Measurements from ENCODE around the gene ZMYM3.
"Not testable (repeated sequence)": the region's sequence is repeated elsewhere in the genome, so short reads cannot be mapped to it uniquely, and the experiment has no call there.

Gene ZMYM3

DNA sequence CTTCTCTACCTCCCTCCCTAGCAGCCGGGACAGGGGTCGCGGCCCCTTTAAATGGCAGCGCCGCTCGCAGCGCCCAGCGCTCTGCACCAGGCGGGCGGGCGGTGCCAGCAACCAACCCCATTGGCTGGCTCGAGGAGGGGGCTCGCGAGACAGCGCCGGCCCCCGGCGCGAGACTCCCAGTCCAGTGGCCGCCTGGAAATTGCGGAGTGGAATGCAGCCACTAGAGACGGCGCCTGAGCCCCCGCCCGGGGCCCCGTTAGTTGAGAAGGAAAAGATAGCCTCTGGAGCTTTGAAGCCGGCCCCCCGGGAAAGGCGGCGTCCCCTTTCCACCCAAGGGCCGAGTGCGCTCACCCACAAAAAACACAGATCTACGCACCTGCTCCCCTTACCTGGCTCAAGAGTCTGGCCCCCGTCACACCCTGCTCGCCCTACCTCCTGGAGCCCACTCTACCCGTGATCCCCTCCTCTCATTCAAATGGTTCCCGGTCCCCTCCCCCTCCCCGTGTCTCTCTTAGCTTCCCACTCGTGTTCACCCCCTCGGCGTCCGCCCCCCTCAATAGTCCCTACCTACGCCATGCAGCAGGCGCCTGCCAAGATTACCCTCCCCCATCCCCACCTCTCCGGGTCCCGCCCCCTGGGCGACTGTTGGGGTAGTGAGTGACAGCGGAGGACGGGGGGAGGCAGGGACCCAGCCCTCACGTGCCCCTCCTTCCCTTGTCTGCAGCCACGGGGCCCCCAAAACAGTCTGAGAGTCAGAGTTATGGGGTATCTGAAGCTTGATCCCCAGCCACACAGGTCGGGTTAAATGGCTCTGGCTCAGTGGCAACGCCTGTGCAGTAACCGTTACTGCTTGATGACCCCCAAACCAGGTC, at the start of gene ZMYM3:
TSS of gene ZMYM3 (minus strand) at position 49 of the 872 bp plus-strand sequence. CDS start 885 bp downstream, outside the sequence.
- peak within 1 kb of the TSS; percentile 82 for H3K4me3 ChIP-seq (ENCODE audit: low read length)
- TF ChIP-seq, protein P1, sequence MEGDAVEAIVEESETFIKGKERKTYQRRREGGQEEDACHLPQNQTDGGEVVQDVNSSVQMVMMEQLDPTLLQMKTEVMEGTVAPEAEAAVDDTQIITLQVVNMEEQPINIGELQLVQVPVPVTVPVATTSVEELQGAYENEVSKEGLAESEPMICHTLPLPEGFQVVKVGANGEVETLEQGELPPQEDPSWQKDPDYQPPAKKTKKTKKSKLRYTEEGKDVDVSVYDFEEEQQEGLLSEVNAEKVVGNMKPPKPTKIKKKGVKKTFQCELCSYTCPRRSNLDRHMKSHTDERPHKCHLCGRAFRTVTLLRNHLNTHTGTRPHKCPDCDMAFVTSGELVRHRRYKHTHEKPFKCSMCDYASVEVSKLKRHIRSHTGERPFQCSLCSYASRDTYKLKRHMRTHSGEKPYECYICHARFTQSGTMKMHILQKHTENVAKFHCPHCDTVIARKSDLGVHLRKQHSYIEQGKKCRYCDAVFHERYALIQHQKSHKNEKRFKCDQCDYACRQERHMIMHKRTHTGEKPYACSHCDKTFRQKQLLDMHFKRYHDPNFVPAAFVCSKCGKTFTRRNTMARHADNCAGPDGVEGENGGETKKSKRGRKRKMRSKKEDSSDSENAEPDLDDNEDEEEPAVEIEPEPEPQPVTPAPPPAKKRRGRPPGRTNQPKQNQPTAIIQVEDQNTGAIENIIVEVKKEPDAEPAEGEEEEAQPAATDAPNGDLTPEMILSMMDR (conservative IDR thresholded peaks at IDR 0.05; ENCODE audit: low read depth, low read length) = no peak
- DNase-seq (ENCODE audit: low read depth) = peak; percentile 50

DNA sequence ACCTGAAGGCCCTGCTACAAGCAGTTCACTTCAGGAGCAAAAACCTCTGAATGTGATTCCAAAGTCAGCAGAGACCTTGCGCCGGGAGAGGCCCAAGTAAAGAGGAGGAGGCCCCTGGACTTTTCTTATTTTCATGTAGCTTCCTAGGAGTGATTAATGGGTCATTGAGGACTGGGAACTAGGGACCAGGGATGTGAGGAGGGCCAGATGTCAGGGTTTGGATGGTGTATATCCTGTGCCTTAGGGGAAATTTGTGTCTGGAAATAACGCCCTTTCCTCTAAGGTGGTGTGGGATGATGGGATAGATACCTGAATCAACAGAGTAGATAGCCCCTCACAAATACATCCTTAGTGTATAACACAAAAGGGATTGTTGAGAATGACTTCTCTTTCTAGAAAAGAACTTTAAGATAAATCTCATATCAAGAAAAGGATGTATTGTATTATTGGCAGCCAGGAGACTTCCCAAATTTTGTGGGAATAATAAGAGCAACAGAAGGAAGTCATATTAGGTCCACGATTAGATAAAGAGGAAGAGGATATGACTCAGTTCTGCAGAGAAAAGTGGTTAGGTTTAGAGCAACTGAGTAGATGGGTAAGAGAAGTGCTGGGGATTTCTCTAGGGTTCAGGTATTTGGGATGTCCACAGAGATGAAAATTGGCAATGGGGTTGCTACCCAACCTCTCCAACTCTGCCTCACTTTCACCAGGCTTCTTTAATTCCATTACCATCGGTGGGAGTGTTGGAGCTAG, 48.7 kb upstream of the ZMYM3 start:
- no peak overlapping the region for H3K4me3 ChIP-seq (ENCODE audit: low read length)
- no peak for DNase-seq (ENCODE audit: low read depth)
- TF ChIP-seq, protein P1 (conservative IDR thresholded peaks at IDR 0.05; ENCODE audit: low read depth, low read length) = no peak

DNA sequence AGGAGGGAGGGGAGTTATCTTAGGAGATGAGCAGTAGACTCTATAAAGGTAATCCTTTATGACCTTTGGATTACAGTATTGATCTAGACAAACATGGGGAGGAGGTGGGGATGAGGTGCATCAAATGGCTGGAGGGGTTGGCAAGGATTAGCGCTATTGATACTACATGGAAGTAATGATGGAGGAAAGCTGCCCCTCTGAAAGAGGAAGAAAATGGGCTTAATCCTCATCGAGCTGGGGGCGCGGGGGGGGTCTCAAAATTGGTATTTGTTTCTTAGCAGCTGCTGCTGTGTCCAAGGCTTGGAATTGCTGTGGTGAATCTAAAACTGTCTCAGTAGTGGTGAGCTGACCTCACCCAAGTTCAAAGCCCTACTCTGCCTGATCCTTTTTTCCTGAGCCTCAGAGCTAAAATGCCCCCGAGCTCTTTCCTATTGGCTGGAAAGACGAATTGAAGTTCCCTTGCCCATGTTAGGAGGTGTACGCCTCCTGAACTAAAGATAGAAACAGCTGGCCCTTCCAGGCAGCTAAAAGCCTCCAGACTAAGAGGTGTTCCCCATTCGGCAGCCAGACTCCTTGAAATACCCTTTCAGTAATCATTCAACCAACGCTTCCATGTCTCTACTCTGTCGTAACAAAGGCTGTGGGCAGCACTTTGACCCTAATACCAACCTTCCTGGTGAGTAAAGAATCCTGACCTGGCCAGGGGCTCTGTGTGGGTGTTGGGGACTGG, 47.4 kb upstream of the ZMYM3 start, which contains the start of gene ITGB1BP2:
TSS of gene ITGB1BP2 (plus strand) at position 556 of the 730 bp plus-strand sequence. CDS start at position 613, 57 bp downstream.
- H3K4me3 ChIP-seq (ENCODE audit: low read length) = no peak within 1 kb of the TSS
- no peak for DNase-seq (ENCODE audit: low read depth)
- TF ChIP-seq, protein P1 (conservative IDR thresholded peaks at IDR 0.05; ENCODE audit: low read depth, low read length) = no peak

- not testable (repeated sequence) for DNase-seq (ENCODE audit: low read depth); H3K4me3 ChIP-seq (ENCODE audit: low read length)
Measured at GRCh38 chrX:71300495-71300894, 46.6 kb upstream of the ZMYM3 start.

DNA sequence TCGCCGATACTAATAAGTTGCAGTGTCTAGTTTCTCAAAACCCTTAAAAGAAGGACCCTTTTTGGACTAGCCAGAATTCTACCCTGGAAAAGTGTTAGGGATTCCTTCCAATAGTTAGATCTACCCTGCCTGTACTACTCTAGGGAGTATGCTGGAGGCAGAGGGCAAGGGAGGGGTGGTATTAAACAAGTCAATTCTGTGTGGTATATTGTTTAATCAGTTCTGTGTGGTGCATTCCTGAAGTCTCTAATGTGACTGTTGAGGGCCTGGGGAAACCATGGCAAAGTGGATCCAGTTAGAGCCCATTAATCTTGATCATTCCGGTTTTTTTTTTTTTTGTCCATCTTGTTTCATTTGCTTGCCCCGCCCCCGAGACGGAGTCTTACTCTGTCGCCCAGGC, 46.1 kb upstream of the ZMYM3 start:
- DNase-seq (ENCODE audit: low read depth); H3K4me3 ChIP-seq (ENCODE audit: low read length): not testable (repeated sequence)

GRCh38 chrX:71298119-71298518, 44.2 kb upstream of the ZMYM3 start:
- no peak for DNase-seq (ENCODE audit: low read depth)
- H3K4me3 ChIP-seq (ENCODE audit: low read length) = no peak overlapping the region
- TF ChIP-seq, protein P1 (conservative IDR thresholded peaks at IDR 0.05; ENCODE audit: low read depth, low read length) = no peak

DNA sequence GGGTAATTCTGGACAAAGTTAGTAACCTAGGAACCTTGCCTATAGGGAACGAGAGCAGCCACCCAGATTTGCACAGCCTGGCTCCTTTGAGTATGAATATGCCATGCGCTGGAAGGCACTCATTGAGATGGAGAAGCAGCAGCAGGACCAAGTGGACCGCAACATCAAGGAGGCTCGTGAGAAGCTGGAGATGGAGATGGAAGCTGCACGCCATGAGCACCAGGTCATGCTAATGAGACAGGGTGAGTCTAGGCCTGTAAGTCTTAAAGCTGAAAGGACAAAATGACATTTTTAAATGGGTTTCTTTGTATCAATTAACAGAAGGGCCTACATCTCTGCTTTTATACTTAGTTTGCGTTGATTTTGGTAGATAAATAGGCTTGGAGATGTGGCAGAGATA, 42.9 kb upstream of the ZMYM3 start:
- TF ChIP-seq, protein P1 (conservative IDR thresholded peaks at IDR 0.05; ENCODE audit: low read depth, low read length) = no peak
- DNase-seq (ENCODE audit: low read depth) = no peak
- no peak overlapping the region for H3K4me3 ChIP-seq (ENCODE audit: low read length)

All from retinal pigment epithelial cell (primary cell).